Measurements from ENCODE around the gene CEP83.

Gene CEP83

GRCh38 chr12:94269316-94269999, 190.2 kb downstream of the CEP83 start:
- DNase-seq (ENCODE audit: low read depth, low spot score) = no peak

- no peak for DNase-seq (ENCODE audit: low read depth, low spot score)
Measured at GRCh38 chr12:94267921-94268471, 191.7 kb downstream of the CEP83 start.

GRCh38 chr12:94267537-94267872, 192.2 kb downstream of the CEP83 start:
- DNase-seq (ENCODE audit: low read depth, low spot score) = no peak

GRCh38 chr12:94266796-94267536, 192.7 kb downstream of the CEP83 start:
- no peak for DNase-seq (ENCODE audit: low read depth, low spot score)

GRCh38 chr12:94265966-94266745, 193.5 kb downstream of the CEP83 start:
- no peak for DNase-seq (ENCODE audit: low read depth, low spot score)

- no peak for DNase-seq (ENCODE audit: low read depth, low spot score)
Measured at GRCh38 chr12:94265539-94265938, 194.1 kb downstream of the CEP83 start.

GRCh38 chr12:94264736-94265485, 194.8 kb downstream of the CEP83 start:
- DNase-seq (ENCODE audit: low read depth, low spot score) = no peak

GRCh38 chr12:94263905-94264561, 195.6 kb downstream of the CEP83 start:
- DNase-seq (ENCODE audit: low read depth, low spot score) = no peak

GRCh38 chr12:94263011-94263811, 196.5 kb downstream of the CEP83 start:
- peak; percentile 17 for DNase-seq (ENCODE audit: low read depth, low spot score)

- DNase-seq (ENCODE audit: low read depth, low spot score) = peak; percentile 34
Measured at GRCh38 chr12:94262228-94263010, 197.2 kb downstream of the CEP83 start.

GRCh38 chr12:94261786-94262185, 197.9 kb downstream of the CEP83 start:
- no peak for DNase-seq (ENCODE audit: low read depth, low spot score)

- no peak for DNase-seq (ENCODE audit: low read depth, low spot score)
Measured at GRCh38 chr12:94261119-94261518, 198.5 kb downstream of the CEP83 start.

GRCh38 chr12:94260717-94261116, 198.9 kb downstream of the CEP83 start:
- DNase-seq (ENCODE audit: low read depth, low spot score) = no peak

GRCh38 chr12:94260017-94260416, 199.7 kb downstream of the CEP83 start:
- DNase-seq (ENCODE audit: low read depth, low spot score) = no peak

GRCh38 chr12:94258593-94258992, 201.1 kb downstream of the CEP83 start:
- no peak for DNase-seq (ENCODE audit: low read depth, low spot score)

All from activated naive CD8-positive, alpha-beta T cell treated with anti-CD3 and anti-CD28 coated beads, Interleukin-2, amount 50 U/mL, for 16 hours (primary cell).